ENCODE measurements around the gene CDH13.

The CDH13 gene

DNA sequence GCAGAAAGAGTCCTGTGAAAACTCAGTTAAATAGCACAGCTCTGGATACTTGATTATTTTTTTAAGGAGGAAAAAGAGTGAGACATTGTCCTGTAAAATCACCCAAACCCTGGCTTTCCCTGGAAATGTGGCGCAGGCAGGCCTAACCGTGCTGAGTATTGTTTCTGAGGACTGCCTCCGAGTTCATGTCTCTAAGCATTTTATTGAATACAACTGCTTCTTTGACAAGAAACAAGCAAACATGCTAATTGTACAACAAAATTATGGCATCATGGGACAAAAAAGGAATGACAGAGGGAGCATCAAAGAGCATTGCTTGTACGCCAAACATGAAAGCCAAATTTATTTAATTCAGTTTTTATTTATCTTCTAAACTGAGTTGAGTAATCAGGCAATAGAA lies 1116.5 kb downstream of the CDH13 start:
- no peak overlapping the region for H3K4me3 ChIP-seq (replicated peaks; ENCODE audit: insufficient read depth, low read length)
- TF ChIP-seq SPI1 (IDR thresholded peaks at IDR 0.05; ENCODE audit: borderline replicate concordance, low read depth): no peak
- TF ChIP-seq, protein P1, sequence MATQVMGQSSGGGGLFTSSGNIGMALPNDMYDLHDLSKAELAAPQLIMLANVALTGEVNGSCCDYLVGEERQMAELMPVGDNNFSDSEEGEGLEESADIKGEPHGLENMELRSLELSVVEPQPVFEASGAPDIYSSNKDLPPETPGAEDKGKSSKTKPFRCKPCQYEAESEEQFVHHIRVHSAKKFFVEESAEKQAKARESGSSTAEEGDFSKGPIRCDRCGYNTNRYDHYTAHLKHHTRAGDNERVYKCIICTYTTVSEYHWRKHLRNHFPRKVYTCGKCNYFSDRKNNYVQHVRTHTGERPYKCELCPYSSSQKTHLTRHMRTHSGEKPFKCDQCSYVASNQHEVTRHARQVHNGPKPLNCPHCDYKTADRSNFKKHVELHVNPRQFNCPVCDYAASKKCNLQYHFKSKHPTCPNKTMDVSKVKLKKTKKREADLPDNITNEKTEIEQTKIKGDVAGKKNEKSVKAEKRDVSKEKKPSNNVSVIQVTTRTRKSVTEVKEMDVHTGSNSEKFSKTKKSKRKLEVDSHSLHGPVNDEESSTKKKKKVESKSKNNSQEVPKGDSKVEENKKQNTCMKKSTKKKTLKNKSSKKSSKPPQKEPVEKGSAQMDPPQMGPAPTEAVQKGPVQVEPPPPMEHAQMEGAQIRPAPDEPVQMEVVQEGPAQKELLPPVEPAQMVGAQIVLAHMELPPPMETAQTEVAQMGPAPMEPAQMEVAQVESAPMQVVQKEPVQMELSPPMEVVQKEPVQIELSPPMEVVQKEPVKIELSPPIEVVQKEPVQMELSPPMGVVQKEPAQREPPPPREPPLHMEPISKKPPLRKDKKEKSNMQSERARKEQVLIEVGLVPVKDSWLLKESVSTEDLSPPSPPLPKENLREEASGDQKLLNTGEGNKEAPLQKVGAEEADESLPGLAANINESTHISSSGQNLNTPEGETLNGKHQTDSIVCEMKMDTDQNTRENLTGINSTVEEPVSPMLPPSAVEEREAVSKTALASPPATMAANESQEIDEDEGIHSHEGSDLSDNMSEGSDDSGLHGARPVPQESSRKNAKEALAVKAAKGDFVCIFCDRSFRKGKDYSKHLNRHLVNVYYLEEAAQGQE (IDR thresholded peaks at IDR 0.05; ENCODE audit: insufficient replicate concordance, low read depth): no peak
- TF ChIP-seq POLR2AphosphoS5 (IDR thresholded peaks at IDR 0.05; ENCODE audit: low read depth): no peak
- TF ChIP-seq GABPA (IDR thresholded peaks at IDR 0.05; ENCODE audit: low read depth): no peak
- no peak for TF ChIP-seq CTCF (IDR thresholded peaks at IDR 0.05; ENCODE audit: insufficient read depth, low read length)
- DNase-seq (ENCODE audit: low read depth in 1 of 2, low spot score in 1 of 2): no peak
- H3K27me3 ChIP-seq (ENCODE audit: insufficient read depth, poor library complexity, severe bottlenecking): no peaks in the 10 kb centered on the region
- H3K27ac ChIP-seq (replicated peaks): no peak overlapping the region

- no peak for TF ChIP-seq CTCF (IDR thresholded peaks at IDR 0.05; ENCODE audit: insufficient read depth, low read length)
- TF ChIP-seq GABPA (IDR thresholded peaks at IDR 0.05; ENCODE audit: low read depth): no peak
- TF ChIP-seq POLR2AphosphoS5 (IDR thresholded peaks at IDR 0.05; ENCODE audit: low read depth): no peak
- TF ChIP-seq, protein P1 (IDR thresholded peaks at IDR 0.05; ENCODE audit: insufficient replicate concordance, low read depth): no peak
- no peak for TF ChIP-seq SPI1 (IDR thresholded peaks at IDR 0.05; ENCODE audit: borderline replicate concordance, low read depth)
- Histone ChIP-seq H3K27ac (replicated peaks) (no peak overlapping the region), H3K4me3 (replicated peaks; ENCODE audit: insufficient read depth, low read length) (no peak overlapping the region), H3K27me3 (ENCODE audit: insufficient read depth, poor library complexity, severe bottlenecking) (no peaks in the 10 kb centered on the region)
- DNase-seq (ENCODE audit: low read depth in 1 of 2, low spot score in 1 of 2): no peak
Observed at GRCh38 chr16:83743720-83744119, 1117.0 kb downstream of the CDH13 start.

- H3K4me3 ChIP-seq (replicated peaks; ENCODE audit: insufficient read depth, low read length): no peak overlapping the region
- TF ChIP-seq GABPA (IDR thresholded peaks at IDR 0.05; ENCODE audit: low read depth) (no peak), SPI1 (IDR thresholded peaks at IDR 0.05; ENCODE audit: borderline replicate concordance, low read depth) (no peak), POLR2AphosphoS5 (IDR thresholded peaks at IDR 0.05; ENCODE audit: low read depth) (no peak), CTCF (IDR thresholded peaks at IDR 0.05; ENCODE audit: insufficient read depth, low read length) (no peak)
- TF ChIP-seq, protein P1 (IDR thresholded peaks at IDR 0.05; ENCODE audit: insufficient replicate concordance, low read depth): no peak
- DNase-seq (ENCODE audit: low read depth in 1 of 2, low spot score in 1 of 2): peak in 1 of 2 experiments; percentile 50
- peak overlapping the region; percentile 25 for H3K27ac ChIP-seq (replicated peaks)
- no peaks in the 10 kb centered on the region for H3K27me3 ChIP-seq (ENCODE audit: insufficient read depth, poor library complexity, severe bottlenecking)
Observed at GRCh38 chr16:83744441-83744981, 1117.7 kb downstream of the CDH13 start.
